NOMO-1 (cell line): Measurements from ENCODE around the gene PRELID2.
A peak's percentile ranks its signal among the peaks of the same experiment; 100 is the strongest.
"Not testable (repeated sequence)": the region's sequence is repeated elsewhere in the genome, so short reads cannot be mapped to it uniquely, and the experiment has no call there.

ENCODE experiments used
- DNase-seq, 2 experiments: peaks; one replicate each; lab custom pipeline; 2025; ENCODE audit not compliant: unreplicated experiment in 2 of 2; lab: John Stamatoyannopoulos, UW

PRELID2 gene

GRCh38 chr5:145834917-145835847, at the start of gene PRELID2:
Gene PRELID2, minus strand, starts transcription at chr5:145835342. Its CDS starts 91 bp downstream, at chr5:145835251.
- peak; percentile 90 to 93 for DNase-seq

GRCh38 chr5:145874765-145875164, 39.6 kb upstream of the PRELID2 start:
- no peak for DNase-seq

- no peak for DNase-seq
Observed at GRCh38 chr5:145872914-145873313, 37.8 kb upstream of the PRELID2 start, which contains the start of gene GRXCR2. Gene GRXCR2, minus strand, starts transcription at chr5:145873014. Its CDS starts 46 bp downstream, at chr5:145872968.

- no peak for DNase-seq
Observed at GRCh38 chr5:145872486-145872885, 37.3 kb upstream of the PRELID2 start.

GRCh38 chr5:145869753-145870152, 34.6 kb upstream of the PRELID2 start:
- no peak for DNase-seq

GRCh38 chr5:145867806-145868205, 32.7 kb upstream of the PRELID2 start:
- DNase-seq = no peak

GRCh38 chr5:145864432-145864831, 29.3 kb upstream of the PRELID2 start:
- DNase-seq = not testable (repeated sequence)

- DNase-seq = no peak
Observed at GRCh38 chr5:145863003-145863402, 27.9 kb upstream of the PRELID2 start.

- no peak for DNase-seq
Observed at GRCh38 chr5:145859897-145860296, 24.8 kb upstream of the PRELID2 start.

GRCh38 chr5:145859453-145859852, 24.3 kb upstream of the PRELID2 start:
- no peak for DNase-seq

GRCh38 chr5:145858959-145859358, 23.8 kb upstream of the PRELID2 start:
- no peak for DNase-seq

- no peak for DNase-seq
Observed at GRCh38 chr5:145856285-145856818, 21.2 kb upstream of the PRELID2 start.

- DNase-seq = no peak
Observed at GRCh38 chr5:145855763-145856267, 20.7 kb upstream of the PRELID2 start.

- DNase-seq = peak; percentile 4 to 54
Observed at GRCh38 chr5:145854651-145855258, 19.6 kb upstream of the PRELID2 start.

- no peak for DNase-seq
Observed at GRCh38 chr5:145853781-145854376, 18.7 kb upstream of the PRELID2 start.

GRCh38 chr5:145852990-145853389, 17.8 kb upstream of the PRELID2 start:
- DNase-seq = no peak

- DNase-seq = no peak
Observed at GRCh38 chr5:145848854-145849253, 13.7 kb upstream of the PRELID2 start.

GRCh38 chr5:145847499-145848497, 12.7 kb upstream of the PRELID2 start:
- DNase-seq = no peak

GRCh38 chr5:145846081-145846480, 10.9 kb upstream of the PRELID2 start:
- no peak for DNase-seq

- DNase-seq = no peak
Observed at GRCh38 chr5:145841299-145841698, 6.2 kb upstream of the PRELID2 start.
